ENCODE results near the gene TSSC4.

TSSC4 gene

DNA sequence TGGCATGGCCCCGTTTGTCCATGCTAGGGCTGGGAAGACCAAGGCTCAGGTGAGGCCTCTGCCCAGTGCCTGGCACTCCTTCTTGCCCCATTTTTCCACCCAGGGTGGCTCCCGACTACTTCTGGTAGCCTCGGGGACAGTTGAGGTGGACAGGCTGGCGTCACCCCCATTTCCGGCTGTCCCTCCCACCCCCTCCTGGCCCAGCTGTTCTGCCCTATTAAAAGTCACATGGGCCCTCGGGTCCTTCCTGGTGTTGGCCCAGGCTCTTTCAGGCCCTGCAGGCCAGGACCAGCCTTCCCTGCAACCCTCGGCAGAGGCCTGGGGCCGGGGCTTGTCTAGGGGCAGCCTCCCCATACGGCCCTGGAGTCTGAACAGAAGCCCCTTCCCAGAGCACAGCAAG, 14.0 kb upstream of the TSSC4 start:
- no peak for DNase-seq (ENCODE audit: low read depth)

- DNase-seq (ENCODE audit: low read depth) = no peak
Measured at GRCh38 chr11:2387266-2387987, 13.1 kb upstream of the TSSC4 start.

- no peak for DNase-seq (ENCODE audit: low read depth)
Measured at GRCh38 chr11:2388431-2389376, 11.8 kb upstream of the TSSC4 start.

- DNase-seq (ENCODE audit: low read depth) = no peak
Measured at GRCh38 chr11:2389377-2390026, 11.0 kb upstream of the TSSC4 start.

- DNase-seq (ENCODE audit: low read depth) = no peak
Measured at GRCh38 chr11:2390091-2390724, 10.3 kb upstream of the TSSC4 start.

GRCh38 chr11:2390725-2391151, 9.8 kb upstream of the TSSC4 start:
- DNase-seq (ENCODE audit: low read depth) = no peak

DNA sequence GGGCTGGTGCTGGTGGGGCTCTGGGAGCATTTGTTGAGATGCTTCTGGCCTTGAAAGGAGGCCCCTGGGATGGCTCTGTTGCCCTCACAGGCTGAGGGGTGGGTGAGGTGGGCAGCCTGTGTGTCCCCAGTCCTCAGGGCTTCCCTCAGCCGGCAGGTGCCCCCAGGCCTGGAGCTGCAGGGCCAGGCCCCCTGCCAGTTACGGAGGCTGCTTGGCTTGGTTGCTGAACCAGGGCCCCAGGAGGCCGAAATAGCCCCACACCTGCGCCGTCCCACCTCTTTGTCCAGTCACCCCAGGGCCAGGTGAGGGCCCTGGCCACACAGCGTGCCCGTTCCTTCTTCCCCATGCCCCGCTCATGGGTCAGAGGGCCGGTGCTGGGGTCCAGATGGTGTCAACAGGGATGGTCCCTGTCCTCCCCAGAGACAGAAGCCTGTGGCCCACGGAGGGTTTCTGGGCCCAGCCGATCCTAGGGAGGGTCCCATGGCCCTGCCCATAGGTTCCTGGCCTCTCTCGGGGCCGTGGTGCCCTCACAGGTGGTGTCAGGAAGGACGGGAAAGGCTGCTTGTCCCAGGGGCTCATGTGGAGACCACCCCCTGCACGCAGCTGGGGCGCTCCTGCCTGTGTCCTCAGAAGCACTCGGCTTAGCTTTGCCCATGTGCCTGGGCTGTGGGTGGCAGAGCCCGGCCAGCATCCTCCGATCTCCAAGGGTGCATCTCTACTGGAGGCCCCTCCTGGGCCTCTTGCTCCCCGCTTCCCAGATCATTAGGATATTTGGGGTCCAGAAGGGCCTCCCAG, 9.2 kb upstream of the TSSC4 start:
- DNase-seq (ENCODE audit: low read depth) = no peak

GRCh38 chr11:2392241-2392959, 8.2 kb upstream of the TSSC4 start:
- DNase-seq (ENCODE audit: low read depth) = no peak

DNA sequence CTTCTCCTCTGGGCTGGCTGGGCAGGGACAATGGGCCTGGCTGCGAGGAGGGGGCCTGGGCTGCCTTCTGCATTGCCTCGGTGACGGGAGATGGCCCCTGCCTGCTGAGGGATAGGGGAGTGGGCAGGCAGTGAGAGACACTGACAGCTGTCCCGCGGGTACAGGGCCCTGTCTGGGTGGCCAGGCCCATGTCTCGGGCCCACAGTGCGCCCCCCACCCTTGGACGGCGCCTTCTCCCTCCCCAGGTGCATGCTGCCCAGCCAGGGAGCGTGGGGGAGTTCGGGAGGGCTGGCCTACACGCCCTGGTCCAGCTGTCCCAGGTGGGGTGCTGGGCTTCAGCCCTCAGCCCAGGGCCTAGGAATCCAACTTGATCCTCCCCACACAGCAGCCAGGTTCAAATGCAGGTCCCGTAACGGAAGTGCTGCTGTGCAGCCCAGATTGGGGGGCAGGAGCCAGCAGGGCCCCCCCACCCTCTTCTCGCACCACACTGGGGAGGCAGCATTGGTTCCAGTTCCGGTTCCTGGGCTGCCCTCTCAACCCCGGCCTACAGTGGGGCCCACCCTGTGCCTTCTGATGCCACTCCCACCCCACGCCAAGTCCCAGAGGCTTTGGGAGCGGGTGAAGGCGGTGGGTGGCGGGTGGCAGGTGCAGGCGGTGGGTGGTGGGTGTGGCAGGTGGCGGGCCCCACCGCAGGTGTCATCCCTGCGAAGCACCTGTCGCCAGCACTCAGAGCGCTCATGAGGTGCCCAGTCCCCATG, 7.3 kb upstream of the TSSC4 start:
- DNase-seq (ENCODE audit: low read depth) = no peak

- no peak for DNase-seq (ENCODE audit: low read depth)
Measured at GRCh38 chr11:2393941-2394817, 6.4 kb upstream of the TSSC4 start.

- no peak for DNase-seq (ENCODE audit: low read depth)
Measured at GRCh38 chr11:2394818-2395105, 5.8 kb upstream of the TSSC4 start.

DNA sequence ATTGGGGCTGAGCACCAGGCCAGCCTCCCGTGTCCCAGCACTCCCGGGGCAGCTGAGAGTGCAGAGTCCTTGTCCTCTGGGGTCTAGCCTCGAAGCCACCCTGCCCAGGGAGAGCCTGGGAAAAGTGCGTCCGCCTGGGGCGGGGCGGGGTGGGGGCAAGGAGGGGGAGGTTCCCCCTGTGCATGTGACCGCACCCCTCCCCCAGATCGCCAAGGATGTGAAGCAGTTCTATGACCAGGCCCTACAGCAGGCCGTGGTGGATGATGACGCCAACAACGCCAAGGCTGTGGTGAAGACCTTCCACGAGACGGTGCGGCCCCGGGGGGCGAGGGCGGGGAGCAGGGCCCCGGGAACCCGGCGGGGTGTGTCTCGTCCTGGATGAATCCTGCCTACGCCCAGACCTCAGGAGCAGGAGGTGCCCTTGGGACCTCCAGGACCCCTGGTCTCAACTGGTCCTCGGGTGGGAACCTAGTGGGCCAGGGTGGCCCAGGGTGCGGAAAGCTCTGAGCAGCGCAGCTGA, 5.3 kb upstream of the TSSC4 start:
- no peak for DNase-seq (ENCODE audit: low read depth)

- no peak for DNase-seq (ENCODE audit: low read depth)
Measured at GRCh38 chr11:2395856-2396255, 4.7 kb upstream of the TSSC4 start.

- no peak for DNase-seq (ENCODE audit: low read depth)
Measured at GRCh38 chr11:2396471-2396870, 4.1 kb upstream of the TSSC4 start.

GRCh38 chr11:2397005-2397404, 3.5 kb upstream of the TSSC4 start:
- DNase-seq (ENCODE audit: low read depth) = no peak

- no peak for DNase-seq (ENCODE audit: low read depth)
Measured at GRCh38 chr11:2398664-2399355, 1.7 kb upstream of the TSSC4 start.

- no peak for DNase-seq (ENCODE audit: low read depth)
Measured at GRCh38 chr11:2399488-2400068, 972 bp upstream of the TSSC4 start.
